Loucy (cell line): ENCODE data around the gene LTBP2.

Source experiments
- H2AFZ ChIP-seq: fragments of 200-600 bp; sonication (generic); 2 replicates; pipeline ENCODE4 v1.6.0; 2016; ENCODE audit warnings: antibody characterized with exemption, mild to moderate bottlenecking, low read length, moderate library complexity
- H3F3A ChIP-seq: fragments of 200-600 bp; 2 replicates; pipeline ENCODE4 v1.6.0; 2016; ENCODE audit warnings: antibody characterized with exemption, low read depth, mild to moderate bottlenecking
- H3K27me3 ChIP-seq: fragments of 200-600 bp; sonication (generic); 2 replicates; pipeline ENCODE4 v1.6.1; 2014; ENCODE audit warnings: low read length, mild to moderate bottlenecking; ENCODE audit not compliant: insufficient read depth, poor library complexity, severe bottlenecking
- H3K36me3 ChIP-seq: fragments of 200-600 bp; sonication (generic); 2 replicates; pipeline ENCODE4 v1.6.1; 2016; ENCODE audit warnings: low read length; ENCODE audit not compliant: insufficient read depth
- H3K4me1 ChIP-seq: fragments of 200-600 bp; sonication (generic); 2 replicates; pipeline ENCODE4 v1.5.1; 2014; ENCODE audit warnings: low read length, mild to moderate bottlenecking; ENCODE audit not compliant: insufficient read depth, poor library complexity, severe bottlenecking
- H3K4me2 ChIP-seq: fragments of 200-600 bp; sonication (generic); 2 replicates; pipeline ENCODE4 v1.6.0; 2014; ENCODE audit warnings: antibody characterized with exemption, low read length, low read depth, mild to moderate bottlenecking; ENCODE audit not compliant: poor library complexity, severe bottlenecking
- H3K4me3 ChIP-seq: fragments of 200-600 bp; sonication (generic); 2 replicates; pipeline ENCODE4 v1.5.1; 2014; ENCODE audit warnings: low read length, mild to moderate bottlenecking, mixed read lengths; ENCODE audit not compliant: poor library complexity, severe bottlenecking
- H3K79me2 ChIP-seq: fragments of 200-600 bp; sonication (generic); 2 replicates; pipeline ENCODE4 v1.6.1; 2014; ENCODE audit warnings: low read length; ENCODE audit not compliant: insufficient read depth
- H3K9ac ChIP-seq: fragments of 200-600 bp; sonication (generic); 2 replicates; pipeline ENCODE4 v1.6.0; 2014; ENCODE audit warnings: mild to moderate bottlenecking, low read depth, low read length, moderate library complexity; ENCODE audit not compliant: poor library complexity, severe bottlenecking
- H3K9me2 ChIP-seq: fragments of 200-600 bp; sonication (generic); replicated peaks from 2 replicates; pipeline ENCODE4 v1.6.1; 2016; ENCODE audit warnings: low read depth, low read length, mixed read lengths
- H3K9me3 ChIP-seq: fragments of 200-600 bp; sonication (generic); 2 replicates; pipeline ENCODE4 v1.6.1; 2014; ENCODE audit warnings: mild to moderate bottlenecking, antibody characterized with exemption, low read length, low read depth; ENCODE audit not compliant: insufficient read depth
- H4K20me1 ChIP-seq: fragments of 200-600 bp; sonication (generic); 2 replicates; pipeline ENCODE4 v1.6.0; 2014; ENCODE audit warnings: antibody characterized with exemption, low read length, mild to moderate bottlenecking; ENCODE audit not compliant: insufficient read depth, poor library complexity, severe bottlenecking
- CTCF ChIP-seq: fragments of 200-600 bp; sonication (generic); conservative IDR thresholded peaks from 2 replicates; pipeline ENCODE4 v1.5.1; 2014; ENCODE audit warnings: mild to moderate bottlenecking, antibody characterized with exemption, low read length
- EZH2phosphoT487 ChIP-seq: fragments of 200-600 bp; IDR thresholded peaks from 2 replicates; pipeline ENCODE4 v1.6.1; 2018; ENCODE audit warnings: antibody characterized with exemption, mild to moderate bottlenecking, moderate library complexity, borderline replicate concordance

Gene LTBP2

GRCh38 chr14:74587363-74587707 is 24.7 kb downstream of the LTBP2 start:
- Histone ChIP-seq H3K79me2 (no peaks in the 10 kb centered on the region), H3K4me3 (no peak overlapping the region), H4K20me1 (no peaks in the 10 kb centered on the region), H2AFZ (no peak overlapping the region), H3K9ac (no peak overlapping the region), H3F3A (no peaks in the 10 kb centered on the region), H3K27me3 (no peaks in the 10 kb centered on the region), H3K4me1 (no peaks in the 10 kb centered on the region), H3K9me3 (no peaks in the 10 kb centered on the region), H3K36me3 (no peaks in the 10 kb centered on the region), H3K4me2 (no peak overlapping the region), H3K9me2 (no peaks in the 10 kb centered on the region)
- TF ChIP-seq CTCF: no peak

GRCh38 chr14:74586681-74587362 is 25.2 kb downstream of the LTBP2 start:
- Histone ChIP-seq H3K9me2 (no peaks in the 10 kb centered on the region), H3K36me3 (no peaks in the 10 kb centered on the region), H3K79me2 (no peaks in the 10 kb centered on the region), H3K4me3 (no peak overlapping the region), H3F3A (no peaks in the 10 kb centered on the region), H2AFZ (no peak overlapping the region), H3K4me2 (no peak overlapping the region), H3K9me3 (no peaks in the 10 kb centered on the region), H3K9ac (no peak overlapping the region), H3K4me1 (no peaks in the 10 kb centered on the region), H4K20me1 (no peaks in the 10 kb centered on the region), H3K27me3 (no peaks in the 10 kb centered on the region)
- no peak for TF ChIP-seq CTCF

- TF ChIP-seq EZH2phosphoT487: no peak
- TF ChIP-seq CTCF: no peak
- no peaks in the 10 kb centered on the region for H3K9me3 ChIP-seq
- H2AFZ ChIP-seq: no peak overlapping the region
- no peaks in the 10 kb centered on the region for H3K4me1 ChIP-seq
- H3K9me2 ChIP-seq: no peaks in the 10 kb centered on the region
- H3K4me3 ChIP-seq: no peak overlapping the region
- no peaks in the 10 kb centered on the region for H3F3A ChIP-seq
- H3K79me2 ChIP-seq: no peaks in the 10 kb centered on the region
- H3K27me3 ChIP-seq: no peaks in the 10 kb centered on the region
- H4K20me1 ChIP-seq: no peaks in the 10 kb centered on the region
- H3K36me3 ChIP-seq: no peaks in the 10 kb centered on the region
- H3K9ac ChIP-seq: no peak overlapping the region
- H3K4me2 ChIP-seq: no peak overlapping the region
Observed at GRCh38 chr14:74585406-74586335, 26.4 kb downstream of the LTBP2 start.
